Activated T-helper 1 cell treated with anti-CD3 and anti-CD28 coated beads, Interleukin-12 subunit alpha, Interleukin-12 subunit beta, Interleukin-2, Interleukin-4 antibody, amounts not matched to agents 30 ng/mL and 10 ng/mL and 1 ng/mL, durations not matched to agents 14 hours and 24 hours and 36 hours (primary cell): ENCODE data around the gene PEX12. TPM values are rescaled to one million over a fixed set of nuclear protein-coding genes. Genes with fewer than 3 reads are reported as not detected.

ENCODE experiments used
- total RNA-seq: library from RNA; stranded (reverse); gene quantifications from 2 replicates; pipeline ENCODE4 v1.2.3, GENCODE V29; 2022

The PEX12 gene
- total RNA-seq, 1 donor from 2014 or later, result 5.9 TPM

Other genes starting within 250 kb of the PEX12 start
- gene SLFN11, start 204.9 kb downstream of the PEX12 start, total RNA-seq, result 70.8 and 76.0 TPM in 2 replicates
- 6.6 and 8.4 TPM in 2 replicates for gene SLFN12, start 146.1 kb downstream of the PEX12 start, total RNA-seq
- 32.2 and 32.7 TPM in 2 replicates for gene SLFN13, start 129.8 kb downstream of the PEX12 start, total RNA-seq
- gene SLFN12L, start 40.9 kb downstream of the PEX12 start, total RNA-seq, result 45.2 and 49.3 TPM in 2 replicates
- gene SLFN14, start 17.8 kb downstream of the PEX12 start, total RNA-seq, result 0.05 and 0.10 TPM in 2 replicates
- 156 and 167 TPM in 2 replicates for gene AP2B1, start 8.8 kb upstream of the PEX12 start, total RNA-seq
- gene RASL10B, start 153.1 kb upstream of the PEX12 start, total RNA-seq, result 1.0 and 1.3 TPM in 2 replicates
- gene GAS2L2, start 174.7 kb upstream of the PEX12 start, total RNA-seq, result 0.08 TPM in 1 of 2 replicates, not detected in the other
- not detected in 2 replicates for gene C17orf50, start 182.3 kb upstream of the PEX12 start, total RNA-seq
- not detected in 2 replicates for gene MMP28, start 217.1 kb upstream of the PEX12 start, total RNA-seq
- gene TAF15, start 230.9 kb upstream of the PEX12 start, total RNA-seq, result 311 and 322 TPM in 2 replicates